K562 (cell line): Measurements from ENCODE around the gene LBHD2. TPM values are rescaled to one million over a fixed set of nuclear protein-coding genes. Genes with fewer than 3 reads are reported as not detected.

Source experiments
- ARID4B ChIP-seq: sonication (generic); formaldehyde crosslinking; IDR thresholded peaks from 2 replicates; pipeline ENCODE4 v1.8.0; 2022; ENCODE audit warnings: mild to moderate bottlenecking, missing genetic modification reagents
- GABPB1 ChIP-seq: sonication (generic); formaldehyde crosslinking; IDR thresholded peaks from 2 replicates; pipeline ENCODE4 v1.8.0; 2022; ENCODE audit warnings: mild to moderate bottlenecking, missing genetic modification reagents
- MCM7 ChIP-seq, 2 experiments: fragments of 450-650 bp; IDR thresholded peaks; 2 replicates each; pipeline ENCODE4 v1.6.1; 2016 to 2018
- MGA ChIP-seq: fragments of 450-650 bp; IDR thresholded peaks from 2 replicates; pipeline ENCODE4 v1.6.1; 2016; ENCODE audit warnings: mild to moderate bottlenecking, moderate library complexity
- PCBP1 ChIP-seq: fragments of 200-400 bp; formaldehyde crosslinking; IDR thresholded peaks from 2 replicates; pipeline ENCODE4 v1.6.1; 2018; ENCODE audit warnings: mild to moderate bottlenecking, low read depth, low read length; ENCODE audit not compliant: poor library complexity, severe bottlenecking
- PHF8 ChIP-seq: fragments of 200-600 bp; sonication (generic); IDR thresholded peaks from 2 replicates; pipeline ENCODE4 v1.6.1; 2012; ENCODE audit warnings: mixed run types, mild to moderate bottlenecking, inconsistent platforms, low read length, moderate library complexity, borderline replicate concordance
- RBFOX2 ChIP-seq: fragments of 200-400 bp; formaldehyde crosslinking; IDR thresholded peaks from 2 replicates; pipeline ENCODE4 v1.6.1; 2017; ENCODE audit warnings: low read depth, mild to moderate bottlenecking, low read length, moderate library complexity
- SUPT5H ChIP-seq: fragments of 450-650 bp; IDR thresholded peaks from 2 replicates; pipeline ENCODE4 v1.6.1; 2016
- ZNF639 ChIP-seq, 2 experiments: fragments of 200-800 bp in 1 of 2; sonication (Bioruptor generic) in 1 of 2; sonication (generic) in 1 of 2; formaldehyde crosslinking in 1 of 2; IDR thresholded peaks in 1 of 2; conservative IDR thresholded peaks in 1 of 2; 2 replicates each; pipeline versions ENCODE4 v1.5.0 to v1.6.1; 2016 to 2020; ENCODE audit warnings: missing compliant biosample characterization in 1 of 2, missing genetic modification characterization in 1 of 2, missing genetic modification reagents in 1 of 2
- polyA plus RNA-seq, 8 experiments: library from polyadenylated mRNA; depleted of rRNA in 4 of 8; stranded (reverse) in 5 of 8; unstranded in 3 of 8; fragments of >200 nt; fragmentation: Nextera tagmentation in 2 of 8; fragmentation: Illumina TruSeq in 1 of 8; extraction: Ambion mirVana in 2 of 8; extraction: Trizol in 1 of 8; gene quantifications; 2 replicates each; pipeline versions ENCODE4 v1.2.1 to v1.2.3, GENCODE V29; 2011 to 2014; ENCODE audit warnings: inconsistent platforms in 1 of 8, missing spikeins in 1 of 8
- total RNA-seq, 7 experiments: library from RNA; depleted of rRNA in 6 of 7; stranded (reverse); fragments of >200 nt in 6 of 7; fragmentation: Illumina TruSeq in 2 of 7; extraction: Trizol in 2 of 7; gene quantifications; 2 replicates each; pipeline versions ENCODE4 v1.2.1 to v1.2.3, GENCODE V29; 2011 to 2021; ENCODE audit warnings: low replicate concordance in 1 of 7

The LBHD2 gene
- total and polyA plus RNA-seq, 9 of the 15 experiments (the other 6 are each of a cell fraction or from before 2014, with no cell fraction given): not detected

DNA sequence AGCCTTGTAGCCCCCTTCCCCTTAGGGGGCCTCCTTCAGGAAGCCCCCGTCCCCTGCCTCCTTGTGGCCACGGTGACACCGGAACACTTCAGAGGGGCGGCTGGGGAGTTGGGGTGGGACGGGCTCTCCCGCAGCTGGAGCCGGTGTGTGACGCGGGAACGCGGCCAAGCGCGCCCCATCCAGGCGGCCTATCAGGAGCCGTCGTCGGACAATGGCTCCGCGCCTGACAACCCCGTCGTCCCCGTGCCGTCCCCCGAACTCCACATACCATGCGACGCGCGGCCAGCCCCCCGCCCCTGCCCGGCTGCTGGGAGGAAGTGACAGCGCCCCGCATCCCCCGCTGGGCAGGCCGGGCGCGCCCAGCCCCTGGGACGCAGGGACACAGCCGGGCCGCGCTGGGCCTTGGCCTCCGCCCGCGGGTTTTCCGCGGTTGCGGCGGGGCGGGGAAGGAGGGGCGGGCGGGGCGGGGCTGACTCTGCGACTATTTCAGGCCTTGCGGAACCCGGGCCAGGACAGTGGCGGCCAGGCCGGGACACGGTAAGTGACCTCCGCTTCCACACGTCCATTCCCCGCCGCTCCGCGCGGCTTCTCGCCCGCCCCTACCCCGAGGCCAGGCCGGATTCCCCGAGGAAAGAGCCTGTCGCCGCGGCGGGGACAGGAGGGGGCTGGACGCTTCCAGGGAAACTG is 39.1 kb downstream of the LBHD2 start, which contains the start of gene TNFAIP2 (continued):
- TF ChIP-seq MGA (peak; percentile 59), SUPT5H (no peak), RBFOX2 (peak; percentile 75), PCBP1 (peak; percentile 28), PHF8 (peak; percentile 73; the same call in 1 of the 2 replicates), MCM7 (IDR thresholded peaks at IDR 0.05) (no peak), ARID4B (CRISPR knock-in tag) (0 out of 2 replicates have a peak, but pooled peaks have one; percentile 1), ZNF639 (CRISPR knock-in tag; conservative IDR thresholded peaks at IDR 0.05 in 1 of 2, IDR thresholded peaks at IDR 0.05 in 1 of 2) (0 out of 4 replicates have a peak, but pooled peaks of 1 of the 2 experiments have one; percentile 51), GABPB1 (CRISPR knock-in tag) (peak; percentile 12; the same call in 1 of the 2 replicates)
